Medulla oblongata (tissue), 1 donor: Measurements from ENCODE around the gene DLEC1.
A peak's percentile ranks its signal among the peaks of the same experiment; 100 is the strongest.

Experiments
- DNase-seq: peaks from one replicate; pipeline ENCODE4 v3.0.0-alpha.2; 2015; ENCODE audit errors: extremely low spot score

Gene DLEC1, protein sequence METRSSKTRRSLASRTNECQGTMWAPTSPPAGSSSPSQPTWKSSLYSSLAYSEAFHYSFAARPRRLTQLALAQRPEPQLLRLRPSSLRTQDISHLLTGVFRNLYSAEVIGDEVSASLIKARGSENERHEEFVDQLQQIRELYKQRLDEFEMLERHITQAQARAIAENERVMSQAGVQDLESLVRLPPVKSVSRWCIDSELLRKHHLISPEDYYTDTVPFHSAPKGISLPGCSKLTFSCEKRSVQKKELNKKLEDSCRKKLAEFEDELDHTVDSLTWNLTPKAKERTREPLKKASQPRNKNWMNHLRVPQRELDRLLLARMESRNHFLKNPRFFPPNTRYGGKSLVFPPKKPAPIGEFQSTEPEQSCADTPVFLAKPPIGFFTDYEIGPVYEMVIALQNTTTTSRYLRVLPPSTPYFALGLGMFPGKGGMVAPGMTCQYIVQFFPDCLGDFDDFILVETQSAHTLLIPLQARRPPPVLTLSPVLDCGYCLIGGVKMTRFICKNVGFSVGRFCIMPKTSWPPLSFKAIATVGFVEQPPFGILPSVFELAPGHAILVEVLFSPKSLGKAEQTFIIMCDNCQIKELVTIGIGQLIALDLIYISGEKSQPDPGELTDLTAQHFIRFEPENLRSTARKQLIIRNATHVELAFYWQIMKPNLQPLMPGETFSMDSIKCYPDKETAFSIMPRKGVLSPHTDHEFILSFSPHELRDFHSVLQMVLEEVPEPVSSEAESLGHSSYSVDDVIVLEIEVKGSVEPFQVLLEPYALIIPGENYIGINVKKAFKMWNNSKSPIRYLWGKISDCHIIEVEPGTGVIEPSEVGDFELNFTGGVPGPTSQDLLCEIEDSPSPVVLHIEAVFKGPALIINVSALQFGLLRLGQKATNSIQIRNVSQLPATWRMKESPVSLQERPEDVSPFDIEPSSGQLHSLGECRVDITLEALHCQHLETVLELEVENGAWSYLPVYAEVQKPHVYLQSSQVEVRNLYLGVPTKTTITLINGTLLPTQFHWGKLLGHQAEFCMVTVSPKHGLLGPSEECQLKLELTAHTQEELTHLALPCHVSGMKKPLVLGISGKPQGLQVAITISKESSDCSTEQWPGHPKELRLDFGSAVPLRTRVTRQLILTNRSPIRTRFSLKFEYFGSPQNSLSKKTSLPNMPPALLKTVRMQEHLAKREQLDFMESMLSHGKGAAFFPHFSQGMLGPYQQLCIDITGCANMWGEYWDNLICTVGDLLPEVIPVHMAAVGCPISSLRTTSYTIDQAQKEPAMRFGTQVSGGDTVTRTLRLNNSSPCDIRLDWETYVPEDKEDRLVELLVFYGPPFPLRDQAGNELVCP (N-terminal part only)

DNA sequence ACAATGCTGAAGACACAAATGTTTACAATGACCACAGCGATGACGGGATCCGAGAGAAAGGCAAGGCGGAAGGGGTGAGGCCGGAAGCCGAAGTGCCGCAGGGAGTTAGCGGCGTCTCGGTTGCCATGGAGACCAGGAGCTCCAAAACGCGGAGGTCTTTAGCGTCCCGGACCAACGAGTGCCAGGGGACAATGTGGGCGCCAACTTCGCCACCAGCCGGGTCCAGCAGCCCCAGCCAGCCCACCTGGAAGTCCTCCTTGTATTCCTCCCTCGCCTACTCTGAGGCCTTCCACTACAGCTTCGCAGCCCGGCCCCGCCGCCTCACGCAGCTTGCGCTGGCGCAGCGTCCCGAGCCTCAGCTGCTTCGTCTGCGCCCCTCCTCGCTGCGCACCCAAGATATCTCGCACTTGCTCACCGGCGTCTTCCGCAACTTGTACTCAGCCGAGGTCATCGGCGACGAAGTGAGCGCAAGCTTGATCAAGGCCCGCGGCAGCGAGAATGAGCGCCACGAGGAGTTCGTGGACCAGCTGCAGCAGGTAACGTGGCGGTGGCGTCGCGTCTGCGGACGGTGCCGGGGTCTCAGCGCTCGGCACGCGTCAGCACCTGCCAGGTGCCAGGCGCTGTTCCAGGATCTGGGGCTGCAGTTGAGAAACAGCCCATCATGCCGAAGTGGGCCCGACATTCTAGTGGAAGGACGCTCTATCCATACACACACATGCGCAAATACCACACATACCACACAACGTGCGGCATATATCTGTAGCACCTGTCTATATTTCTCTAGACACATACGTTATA lies at the start of gene DLEC1:
Gene DLEC1, plus strand, starts transcription at position 108 of the 798 bp plus-strand sequence. Its CDS starts 18 bp downstream, at position 126.
- DNase-seq: no peak

DNA sequence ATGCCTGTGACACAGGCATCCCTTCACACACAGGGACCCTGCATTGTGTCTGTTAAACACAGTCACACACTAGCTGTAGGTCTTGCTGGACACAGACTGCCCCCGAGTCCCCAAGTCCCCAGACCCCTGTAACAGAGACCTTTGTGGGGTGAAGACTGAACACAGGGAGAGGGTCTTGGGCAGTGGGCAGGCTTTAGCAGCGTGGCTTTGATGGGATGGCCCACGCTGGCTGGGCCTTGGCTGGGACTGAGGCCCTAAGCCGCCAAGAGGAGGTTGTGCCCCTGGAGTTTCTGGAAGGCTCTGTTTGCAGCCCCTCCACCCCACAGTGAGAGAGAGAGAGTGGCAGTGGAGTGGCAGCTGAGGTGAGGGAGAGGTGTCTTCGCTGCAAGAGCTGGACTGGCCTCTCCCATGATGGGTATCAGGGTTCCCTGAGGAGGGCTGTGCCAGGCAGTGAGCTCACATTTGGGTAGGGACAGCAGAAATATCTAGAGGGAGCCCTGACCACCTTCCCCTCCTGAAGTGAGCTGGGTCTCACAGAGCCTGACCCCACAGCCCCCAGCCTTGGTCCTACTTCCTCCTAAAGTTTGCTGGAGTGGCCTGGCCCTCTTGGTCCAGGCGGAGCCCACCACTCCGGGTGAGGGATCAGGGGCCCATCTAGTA lies 49.1 kb upstream of the DLEC1 start:
- no peak for DNase-seq

DNA sequence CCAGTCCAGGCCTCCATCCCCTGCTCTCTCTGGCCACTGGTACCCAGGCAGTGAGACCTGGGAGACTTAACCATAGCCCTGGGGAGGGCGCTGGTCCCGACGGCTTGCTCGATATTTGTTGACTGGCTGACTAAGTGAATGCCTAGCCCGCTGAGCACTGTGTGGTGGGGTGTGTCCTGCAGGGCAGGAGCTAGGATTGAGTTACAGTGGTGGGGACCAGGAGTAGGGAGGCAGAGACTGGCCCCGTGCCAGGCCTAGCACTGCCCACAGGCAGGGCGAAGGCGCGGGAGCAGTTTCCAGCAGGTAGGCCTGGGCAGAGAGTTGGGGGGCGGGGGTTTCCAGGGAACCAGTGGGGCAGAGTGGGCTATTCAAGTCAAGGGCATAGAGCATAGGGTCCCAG lies 48.5 kb upstream of the DLEC1 start, which contains the start of gene VILL:
Gene VILL, plus strand, starts transcription at position 260 of the 400 bp plus-strand sequence. CDS start 2,887 bp downstream, outside the sequence.
- no peak for DNase-seq

DNA sequence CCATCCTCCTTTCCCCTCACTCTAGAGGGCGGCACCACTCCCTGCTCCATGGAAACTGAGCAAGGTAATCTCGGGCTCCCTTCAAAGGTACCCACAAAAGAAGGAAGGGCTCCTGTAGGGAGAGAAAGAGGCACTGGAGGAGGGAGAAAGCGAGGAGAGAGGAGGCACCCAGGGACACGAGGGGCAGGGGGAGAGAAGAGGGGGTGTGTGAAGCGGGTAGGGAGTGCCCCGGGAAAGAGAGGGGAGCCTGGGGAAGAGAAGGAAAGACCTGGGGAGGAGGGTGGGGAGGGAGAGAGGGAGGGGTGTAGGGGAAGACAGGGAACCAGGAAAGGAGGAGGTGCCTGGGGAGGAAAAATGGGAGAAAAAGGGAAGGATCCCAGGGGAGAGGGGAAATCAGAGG lies 47.9 kb upstream of the DLEC1 start:
- DNase-seq: no peak

DNA sequence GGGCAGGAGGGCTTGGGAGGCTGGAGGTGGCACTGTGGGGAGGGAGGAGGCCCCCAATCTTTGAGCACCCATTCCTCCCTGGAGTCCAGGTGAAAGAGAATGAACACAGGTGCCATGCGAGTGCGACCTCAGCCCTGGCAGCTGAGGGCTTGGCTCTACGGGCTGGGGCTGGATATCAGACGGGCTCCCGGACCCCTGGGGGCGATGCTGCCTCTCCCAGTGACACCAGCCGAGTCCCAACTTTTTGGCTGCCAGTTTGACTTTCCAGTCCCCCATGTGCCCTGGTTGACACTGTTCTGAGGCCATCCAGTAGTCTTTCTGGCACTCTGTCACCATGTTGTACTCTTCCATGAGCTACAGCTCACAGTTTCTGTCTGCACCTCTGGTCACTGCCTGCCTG lies 47.2 kb upstream of the DLEC1 start:
- no peak for DNase-seq

DNA sequence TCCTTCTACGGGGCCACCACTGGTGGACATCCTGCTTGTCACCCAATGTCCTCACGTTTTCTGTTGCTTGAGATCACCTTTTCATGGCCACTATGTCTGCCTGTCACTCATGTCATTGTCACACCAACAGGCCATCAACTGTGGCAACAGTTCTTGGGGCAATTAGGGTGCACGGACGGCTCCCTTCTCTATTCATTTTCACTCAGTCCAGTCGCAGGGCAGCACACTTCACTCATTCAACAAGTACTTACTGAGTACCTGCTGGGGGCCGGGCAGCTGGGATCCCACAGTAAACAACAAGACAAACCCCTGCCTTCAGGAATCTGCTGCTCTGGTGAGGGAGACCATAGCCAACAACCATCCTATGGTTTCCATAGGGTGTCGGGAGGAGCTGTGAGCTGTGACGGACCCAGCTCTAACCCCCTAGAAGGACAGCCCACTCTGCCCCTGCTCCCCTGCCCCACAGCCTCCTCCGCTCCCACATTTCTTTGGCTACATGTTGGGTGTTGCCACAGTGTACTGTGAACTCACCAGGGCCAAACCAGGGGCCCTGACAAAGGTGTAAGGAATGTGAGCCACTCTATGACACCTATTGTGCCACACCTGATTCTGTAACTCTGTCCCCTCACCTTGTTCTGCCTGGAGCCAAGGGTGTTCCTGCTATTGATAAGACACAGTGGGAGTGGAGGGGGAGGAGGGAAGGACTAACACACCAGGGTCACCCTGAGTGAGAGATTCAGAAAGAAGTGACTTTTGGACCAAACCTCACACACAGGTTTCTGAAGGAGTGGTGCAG lies 46.5 kb upstream of the DLEC1 start:
- DNase-seq: no peak

DNA sequence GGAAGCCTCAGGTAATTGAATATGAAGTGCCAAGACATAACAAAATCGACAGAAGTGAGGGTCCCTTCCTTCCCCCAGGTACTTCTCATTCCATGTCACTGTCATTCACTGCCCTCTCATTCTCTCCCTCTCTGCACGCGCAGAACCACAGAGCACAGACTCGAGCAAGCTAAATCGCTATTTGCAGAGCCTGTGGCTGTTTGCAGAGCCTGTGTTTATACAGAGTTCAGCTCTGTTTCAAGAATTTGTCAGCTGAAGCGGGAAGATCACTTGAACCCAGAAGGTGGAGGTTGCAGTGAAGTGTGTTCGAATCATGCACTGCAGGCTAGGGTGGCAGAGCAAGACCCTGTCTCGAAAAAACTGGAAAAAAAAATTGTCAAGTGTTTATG lies 45.9 kb upstream of the DLEC1 start:
- no peak for DNase-seq

DNA sequence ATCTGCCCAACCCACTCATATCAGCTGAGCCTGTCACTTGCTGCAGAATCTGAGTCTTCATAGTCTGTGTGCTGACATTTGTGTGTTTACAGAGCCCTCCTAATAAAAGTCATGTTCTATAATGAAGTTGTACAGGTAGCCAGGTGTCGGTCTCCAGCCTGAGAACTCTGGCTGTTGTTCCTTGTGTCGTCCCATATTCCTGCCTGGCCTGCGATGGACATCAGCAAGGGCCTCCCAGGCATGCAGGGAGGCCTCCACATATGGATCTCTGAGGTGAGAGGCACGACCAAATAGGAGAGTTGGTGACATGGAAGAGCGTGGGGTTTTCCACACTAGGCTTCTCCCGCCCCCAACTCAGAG lies 45.6 kb upstream of the DLEC1 start:
- no peak for DNase-seq

DNA sequence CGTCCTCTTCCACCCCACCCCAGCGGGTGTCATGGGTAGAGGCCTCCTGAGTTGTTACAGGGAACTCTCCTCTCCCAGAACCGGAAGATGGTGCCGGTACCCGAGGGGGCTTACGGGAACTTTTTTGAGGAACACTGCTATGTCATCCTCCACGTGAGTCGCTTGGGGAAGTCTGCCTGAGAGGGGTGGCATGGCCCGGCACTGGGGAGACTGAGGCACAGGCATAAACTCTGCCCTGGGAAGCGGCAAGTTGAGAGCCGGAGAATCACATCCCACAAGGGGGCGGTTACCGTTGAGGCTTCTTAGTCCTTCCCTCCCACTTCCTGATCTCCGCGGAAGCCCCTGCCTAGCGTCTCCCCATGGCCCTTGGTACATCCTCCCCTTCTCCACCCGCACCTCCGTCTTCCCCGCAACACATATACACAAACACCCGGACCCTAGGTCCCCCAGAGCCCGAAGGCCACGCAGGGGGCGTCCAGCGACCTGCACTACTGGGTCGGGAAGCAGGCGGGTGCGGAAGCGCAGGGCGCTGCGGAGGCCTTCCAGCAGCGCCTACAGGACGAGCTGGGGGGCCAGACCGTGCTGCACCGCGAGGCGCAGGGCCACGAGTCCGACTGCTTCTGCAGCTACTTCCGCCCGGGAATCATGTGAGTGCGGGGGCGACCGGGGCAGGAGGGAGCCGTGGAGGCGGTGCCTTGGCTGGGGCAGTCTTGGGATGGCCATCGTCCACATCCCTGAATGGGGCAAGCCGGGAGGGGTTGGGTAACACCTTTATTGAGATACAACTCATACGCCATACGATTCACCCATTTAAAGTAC lies 45.0 kb upstream of the DLEC1 start:
- DNase-seq: peak; percentile 78

DNA sequence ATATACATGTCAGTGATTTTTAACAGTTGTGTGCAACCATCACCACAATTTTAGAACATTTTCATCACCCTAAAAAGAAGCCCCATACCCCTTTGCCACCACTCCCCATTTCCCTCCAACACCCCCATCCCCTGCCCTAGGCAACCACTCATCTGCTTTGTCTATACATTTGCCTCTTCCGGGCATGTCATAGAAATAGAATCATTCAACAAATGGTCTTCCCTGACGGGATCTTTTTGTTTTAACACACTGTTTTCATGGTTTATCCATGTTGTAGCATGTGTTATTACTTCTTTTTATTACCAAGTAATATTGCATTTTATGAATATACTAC lies 44.4 kb upstream of the DLEC1 start:
- no peak for DNase-seq

DNA sequence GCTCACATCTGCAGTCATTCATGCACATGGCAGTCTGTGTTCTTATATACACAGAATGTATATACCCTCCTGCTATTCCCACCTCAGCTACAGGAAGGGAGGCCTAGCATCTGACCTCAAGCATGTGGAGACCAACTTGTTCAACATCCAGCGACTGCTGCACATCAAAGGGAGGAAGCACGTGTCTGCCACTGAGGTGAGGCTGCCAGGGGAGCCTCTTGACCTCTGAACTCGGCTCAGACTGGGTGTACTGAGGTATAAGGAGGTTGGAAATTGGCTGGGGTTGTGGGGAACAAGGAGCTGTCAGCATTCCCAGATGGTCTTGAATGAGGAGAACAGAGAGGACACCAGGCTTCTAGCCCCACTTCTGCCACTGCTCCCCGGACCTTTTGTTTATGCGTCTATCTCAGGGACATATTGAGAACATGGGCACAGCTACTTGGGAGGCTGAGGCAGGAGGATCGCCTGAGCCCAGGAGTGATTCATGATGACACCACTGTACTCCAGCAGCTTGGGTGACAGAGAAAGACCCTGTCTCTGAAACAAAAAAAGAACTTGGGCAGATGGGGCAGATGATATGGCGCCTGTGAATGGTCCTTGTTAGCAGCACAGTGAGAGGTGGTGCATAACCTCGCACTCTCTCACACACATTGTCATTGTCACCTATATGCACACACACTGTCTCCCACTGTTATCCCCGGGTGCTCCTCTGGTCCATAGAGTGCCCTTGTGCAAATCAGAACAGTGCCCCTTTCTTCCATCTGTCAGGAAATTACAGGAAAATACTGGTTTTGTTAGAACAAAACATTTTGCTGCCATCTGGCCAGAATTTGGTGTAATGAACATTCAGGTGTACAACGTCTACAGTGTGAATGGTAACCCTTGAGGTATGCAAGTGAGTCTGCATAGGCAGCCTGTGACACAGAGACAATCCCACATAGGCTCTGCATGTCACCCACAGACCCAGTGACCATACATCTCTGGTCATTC lies 43.1 kb upstream of the DLEC1 start:
- DNase-seq: peak; percentile 43

DNA sequence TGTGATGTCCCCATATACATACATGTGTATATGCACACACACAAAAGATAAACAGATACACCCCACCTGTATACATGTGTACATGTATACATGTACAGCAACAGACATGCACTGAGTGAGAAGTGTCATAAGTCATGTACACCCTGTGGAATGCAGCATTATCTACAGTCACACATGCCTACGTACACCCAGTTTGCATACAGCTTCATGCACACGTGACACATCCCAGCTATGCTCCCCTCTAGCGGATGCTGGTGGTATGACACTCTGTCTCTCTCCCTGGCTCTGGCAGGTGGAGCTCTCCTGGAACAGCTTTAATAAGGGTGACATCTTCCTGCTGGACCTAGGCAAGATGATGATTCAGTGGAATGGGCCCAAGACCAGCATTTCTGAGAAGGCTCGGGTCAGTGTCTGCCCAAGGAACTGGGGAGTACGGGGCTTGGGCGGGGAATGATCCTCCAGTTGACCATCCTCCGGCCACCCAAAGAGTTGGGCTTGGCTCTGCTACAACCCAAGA lies 42.2 kb upstream of the DLEC1 start:
- DNase-seq: peak; percentile 56

DNA sequence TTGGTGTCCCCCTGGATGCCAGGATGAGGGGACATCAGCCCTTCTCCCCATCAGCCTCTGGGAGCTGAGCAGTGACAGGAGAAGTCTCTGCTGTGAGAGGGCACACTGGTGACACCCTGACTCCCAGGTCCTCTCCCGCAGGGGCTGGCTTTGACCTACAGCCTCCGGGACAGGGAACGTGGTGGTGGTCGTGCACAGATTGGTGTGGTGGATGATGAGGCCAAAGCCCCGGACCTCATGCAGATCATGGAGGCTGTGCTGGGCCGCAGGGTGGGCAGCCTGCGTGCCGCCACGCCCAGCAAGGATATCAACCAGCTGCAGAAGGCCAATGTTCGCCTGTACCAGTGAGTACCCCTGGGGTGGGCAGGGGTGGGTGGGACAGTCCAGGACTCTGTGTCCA lies 41.7 kb upstream of the DLEC1 start:
- no peak for DNase-seq

DNA sequence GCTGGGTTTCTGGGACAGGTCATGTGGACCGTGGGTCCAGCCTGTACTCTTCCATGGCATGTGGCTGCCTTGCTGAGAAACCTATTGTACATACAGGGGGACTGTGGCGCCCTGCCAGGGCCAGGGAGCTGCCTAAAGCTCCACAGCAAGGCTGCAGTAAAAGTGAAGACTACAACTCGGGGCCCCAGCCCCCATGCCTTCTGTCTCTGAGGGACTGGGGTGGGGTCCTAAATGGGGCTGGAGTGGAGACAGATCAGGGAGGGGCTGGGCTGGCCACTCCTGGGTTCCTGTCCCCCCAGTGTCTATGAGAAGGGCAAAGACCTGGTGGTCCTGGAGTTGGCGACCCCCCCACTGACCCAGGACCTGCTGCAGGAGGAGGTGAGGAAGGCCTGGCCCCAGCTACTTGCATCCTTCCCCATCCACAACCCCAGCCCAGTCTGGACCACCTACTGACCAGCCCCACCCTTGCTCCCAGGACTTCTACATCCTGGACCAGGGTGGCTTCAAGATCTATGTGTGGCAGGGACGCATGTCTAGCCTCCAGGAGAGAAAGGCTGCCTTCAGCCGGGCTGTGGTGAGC lies 41.1 kb upstream of the DLEC1 start:
- DNase-seq: no peak

DNA sequence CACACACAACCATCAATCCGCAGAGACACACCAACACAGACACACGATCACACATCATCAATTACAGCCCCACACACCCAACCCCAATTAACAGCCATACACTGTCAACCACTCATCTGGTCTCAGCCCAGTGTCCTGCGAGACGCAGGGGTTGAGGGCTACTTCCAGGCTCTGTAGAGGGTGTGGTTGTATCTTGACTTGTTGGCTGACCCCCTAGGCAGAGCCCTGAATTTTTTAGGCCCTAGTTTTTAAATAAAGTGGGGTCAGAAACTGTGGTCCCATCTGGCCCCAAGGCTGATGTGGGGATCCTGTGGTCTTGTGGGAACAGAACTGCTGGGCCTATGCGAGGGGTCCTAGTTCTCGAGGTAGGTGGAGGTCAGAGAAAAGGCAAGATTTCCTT lies 39.2 kb upstream of the DLEC1 start:
- DNase-seq: no peak

DNA sequence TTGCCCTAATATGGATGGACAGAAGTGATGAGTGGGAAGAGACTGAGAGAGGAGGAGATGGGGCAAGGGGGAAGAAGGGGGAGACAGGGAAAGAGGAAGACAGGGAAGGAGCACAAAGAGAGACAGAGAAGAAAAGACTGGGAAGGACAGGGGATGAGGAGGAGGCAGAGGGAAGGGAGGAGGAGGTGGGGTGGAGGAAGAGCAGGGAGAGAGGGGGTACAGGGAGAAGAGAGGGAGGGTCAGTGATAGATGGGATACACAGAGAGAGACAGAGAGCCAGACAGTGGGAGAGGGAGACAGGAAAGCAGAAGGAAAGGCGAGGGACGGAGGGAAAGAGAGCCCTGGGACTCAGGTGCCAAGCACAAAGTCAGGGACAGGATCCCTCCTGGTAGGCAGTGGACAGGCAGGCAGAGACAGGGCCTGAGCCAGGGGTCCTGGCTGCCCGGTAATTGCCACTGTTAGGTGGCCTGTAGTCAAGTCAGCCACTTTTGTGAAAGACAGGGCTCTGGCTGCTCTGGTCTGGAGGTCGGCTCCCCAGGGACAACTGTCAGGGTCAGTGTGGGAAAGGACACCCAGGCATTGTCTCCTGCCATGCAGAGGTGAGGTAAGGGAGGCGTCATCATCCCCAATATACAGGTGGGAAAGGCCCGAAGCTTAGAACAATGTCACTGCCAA lies 38.6 kb upstream of the DLEC1 start:
- DNase-seq: no peak
